IPS DF 6.9 (cell line): Measurements from ENCODE around the gene ITGB5.

Experiments
- DNase-seq: peaks from one replicate; pipeline ENCODE4 v3.0.0-alpha.2; 2013; ENCODE audit warnings: low read depth, low spot score
- H3K27ac ChIP-seq: one replicate; pipeline ENCODE4 v1.5.1; 2013; ENCODE audit warnings: low read length, control low read depth
- H3K27me3 ChIP-seq: 2 replicates; pipeline ENCODE4 v1.6.1; 2013; ENCODE audit warnings: mild to moderate bottlenecking, low read length; ENCODE audit not compliant: control insufficient read depth, insufficient read depth
- H3K36me3 ChIP-seq: 2 replicates; pipeline ENCODE4 v1.6.1; 2013; ENCODE audit warnings: low read length; ENCODE audit not compliant: control insufficient read depth, insufficient read depth
- H3K4me1 ChIP-seq: 2 replicates; pipeline ENCODE4 v1.6.1; 2013; ENCODE audit warnings: low read length; ENCODE audit not compliant: control insufficient read depth, insufficient read depth
- H3K4me3 ChIP-seq: 2 replicates; pipeline ENCODE4 v1.5.1; 2013; ENCODE audit warnings: mild to moderate bottlenecking, low read length
- H3K9me3 ChIP-seq: 2 replicates; pipeline ENCODE4 v1.6.1; 2013; ENCODE audit warnings: low read length, inconsistent platforms; ENCODE audit not compliant: control insufficient read depth, insufficient read depth
- WGBS: extraction: QIAGEN DNeasy Blood & Tissue Kit; methylation state at CpG from one replicate; pipeline ENCODE4 v1.1.7; 2013; ENCODE audit warnings: mixed read lengths, missing lambda C conversion rate; ENCODE audit not compliant: insufficient read length, insufficient coverage; 5-methylcytosine and 5-hydroxymethylcytosine counted together

ITGB5 gene

DNA sequence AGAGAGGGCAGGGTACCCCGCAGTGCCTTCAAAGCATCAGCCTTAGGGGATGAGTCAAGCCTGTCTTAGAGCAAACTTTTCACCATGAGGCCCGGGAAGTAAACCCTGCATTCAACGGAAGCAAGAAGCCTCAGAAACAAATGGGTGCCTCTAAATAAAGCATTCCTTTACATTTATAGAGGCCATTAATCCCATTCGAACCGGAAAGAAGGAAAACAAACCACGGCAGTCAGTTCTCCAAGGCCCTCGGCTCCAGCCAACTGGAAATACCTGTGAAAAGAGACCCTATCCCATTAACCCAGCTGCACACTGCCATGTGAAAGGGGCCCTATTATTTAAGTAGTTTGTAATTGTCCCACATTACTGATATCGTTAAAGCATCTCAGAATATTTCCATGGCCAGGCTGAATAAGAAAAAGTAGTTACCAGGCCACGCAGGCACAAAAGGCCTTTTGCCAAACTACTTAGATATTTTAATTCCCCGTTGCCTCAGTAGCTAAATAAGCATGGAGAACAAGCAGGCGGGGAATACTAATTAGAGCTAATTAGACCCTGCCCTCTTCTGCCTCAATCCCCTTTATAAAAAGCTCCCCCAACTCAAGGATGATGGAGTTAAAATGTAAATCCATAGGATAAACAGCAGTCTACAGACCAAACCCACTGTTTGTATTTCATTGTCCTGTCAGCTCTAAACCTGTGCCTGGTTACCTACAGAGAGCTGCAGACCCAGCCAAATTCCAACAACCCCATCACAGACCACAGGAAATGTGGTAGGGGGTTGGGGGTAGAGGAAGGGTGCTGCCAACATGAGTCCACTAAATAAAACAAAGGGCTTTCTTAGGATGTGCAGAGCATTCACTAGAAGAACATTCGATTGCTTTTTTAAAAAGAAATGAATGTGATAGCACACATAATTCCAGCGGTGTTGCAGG, 4.1 kb downstream of the ITGB5 start:
- peaks cover 2% of the 10 kb centered on the region for H3K36me3 ChIP-seq
- H3K27me3 ChIP-seq: no peaks in the 10 kb centered on the region
- no peak overlapping the region for H3K4me3 ChIP-seq
- no peak for DNase-seq
- no CpG with 5 or more reads among the region's 13 CpGs for WGBS
- H3K4me1 ChIP-seq: peaks cover 11% of the 10 kb centered on the region
- H3K9me3 ChIP-seq: no peaks in the 10 kb centered on the region
- H3K27ac ChIP-seq: no peak overlapping the region

DNA sequence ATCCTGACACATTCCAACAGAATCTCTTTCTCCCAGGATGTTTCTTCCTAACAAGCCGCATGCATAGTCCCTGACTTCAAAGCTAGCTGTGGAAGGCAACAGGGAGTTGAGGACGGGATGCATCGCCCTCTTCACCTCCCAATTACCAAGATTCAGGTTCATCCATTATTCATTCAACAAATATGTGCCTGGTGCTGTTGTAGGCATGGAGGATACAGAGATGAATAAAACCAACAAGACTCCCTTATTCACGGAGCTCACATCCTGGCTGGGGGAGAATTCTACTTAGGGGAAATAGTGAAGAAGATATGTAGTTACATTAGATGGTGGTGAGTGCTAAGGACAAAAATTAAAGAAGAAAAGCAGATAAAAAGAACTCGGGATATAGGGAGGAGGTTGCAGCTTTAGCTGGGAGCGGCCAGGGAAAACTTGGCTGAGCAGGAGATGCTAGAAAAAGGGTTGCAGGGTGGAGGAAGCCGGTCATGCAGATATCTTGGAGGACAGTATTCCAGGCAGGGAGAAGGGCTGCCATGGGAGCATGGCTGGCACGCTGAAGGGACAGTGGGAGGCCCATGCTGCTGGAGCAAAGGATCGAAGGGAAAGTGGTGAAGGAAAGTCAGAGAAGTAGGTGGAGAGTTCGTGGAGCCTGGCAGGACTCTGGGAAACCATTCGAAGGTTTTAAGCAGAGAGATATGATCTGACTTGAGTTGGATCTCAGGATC, 5.0 kb downstream of the ITGB5 start:
- H3K27me3 ChIP-seq: no peaks in the 10 kb centered on the region
- DNase-seq: no peak
- H3K9me3 ChIP-seq: no peaks in the 10 kb centered on the region
- H3K27ac ChIP-seq: no peak overlapping the region
- H3K4me3 ChIP-seq: no peak overlapping the region
- peaks cover 13% of the 10 kb centered on the region for H3K4me1 ChIP-seq
- no CpG with 5 or more reads among the region's 11 CpGs for WGBS
- H3K36me3 ChIP-seq: peaks cover 2% of the 10 kb centered on the region

DNA sequence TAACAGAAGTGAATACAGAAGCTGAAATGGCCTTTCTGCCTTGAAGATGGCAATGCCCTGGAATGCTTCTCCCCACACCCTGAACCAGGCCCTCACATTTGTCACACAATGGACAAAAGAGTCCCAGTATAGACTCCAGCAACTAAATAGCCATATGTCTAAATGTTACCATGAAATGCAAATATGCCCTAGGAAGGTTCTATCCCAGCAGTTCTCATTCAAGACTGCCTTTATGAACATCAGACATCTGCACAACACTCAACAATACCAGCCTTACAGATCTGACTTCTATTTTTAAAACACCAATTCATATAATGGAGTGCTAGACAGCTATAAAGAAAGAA, 7.9 kb downstream of the ITGB5 start:
- no peak for DNase-seq
- H3K27me3 ChIP-seq: no peaks in the 10 kb centered on the region
- no peak overlapping the region for H3K27ac ChIP-seq
- peaks cover 12% of the 10 kb centered on the region for H3K4me1 ChIP-seq
- H3K36me3 ChIP-seq: peaks cover 2% of the 10 kb centered on the region
- no peaks in the 10 kb centered on the region for H3K9me3 ChIP-seq
- H3K4me3 ChIP-seq: no peak overlapping the region

DNA sequence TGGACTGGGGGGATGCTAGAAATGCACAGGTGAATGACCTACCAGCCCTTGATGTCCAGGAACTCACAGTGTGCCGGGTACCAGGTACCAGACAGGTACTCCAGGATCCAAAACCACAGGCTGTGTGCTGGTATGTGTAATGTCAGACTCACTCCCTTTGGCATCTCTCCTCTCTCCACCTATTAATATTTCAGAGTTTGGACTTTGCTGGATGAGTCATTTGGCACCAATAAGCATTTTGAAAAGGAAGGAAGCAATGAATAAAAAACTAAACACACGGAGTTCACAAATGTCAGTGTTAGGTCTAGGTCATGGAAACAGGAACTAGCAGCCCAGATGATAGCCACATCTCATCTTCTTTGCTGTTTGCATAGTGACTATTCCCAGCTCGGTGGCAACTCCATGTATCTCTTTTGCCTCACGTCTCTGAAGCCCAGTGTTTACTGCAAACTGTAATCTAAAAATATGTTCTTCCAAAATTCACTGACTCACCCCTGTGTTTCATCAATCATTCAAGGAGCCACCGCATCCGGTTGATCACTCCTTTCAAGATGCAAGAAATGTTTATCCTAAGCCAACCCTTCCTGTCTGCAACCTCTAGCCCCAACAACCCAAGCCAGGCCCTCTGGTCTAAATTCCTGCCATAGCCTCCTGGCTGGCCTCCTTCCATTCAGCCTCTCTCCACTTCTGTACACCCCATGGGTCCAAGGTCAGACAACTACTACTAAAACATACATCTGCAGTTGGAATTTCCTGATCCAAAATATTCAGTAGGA, 8.4 kb downstream of the ITGB5 start:
- DNase-seq: no peak

DNA sequence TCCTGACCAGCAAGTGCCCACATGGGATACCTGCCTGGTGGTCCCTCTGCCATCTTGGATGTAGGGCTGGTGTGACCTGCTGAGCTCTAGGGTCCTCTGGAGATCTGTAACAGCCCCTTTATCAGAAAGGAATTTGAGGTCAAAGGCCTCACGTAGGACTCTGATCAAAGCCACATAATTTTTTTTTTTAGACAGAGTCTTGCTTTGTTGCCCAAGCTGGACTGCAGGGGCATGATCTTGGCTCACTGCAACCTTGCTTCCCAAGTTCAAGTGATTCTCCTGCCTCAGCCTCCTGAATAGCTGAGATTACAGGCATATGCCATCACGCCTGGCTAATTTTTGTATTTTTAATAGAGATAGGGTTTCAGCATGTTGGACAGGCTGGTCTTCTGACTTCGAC, 9.5 kb downstream of the ITGB5 start:
- H3K4me1 ChIP-seq: peaks cover 12% of the 10 kb centered on the region
- H3K27ac ChIP-seq: no peak overlapping the region
- no peaks in the 10 kb centered on the region for H3K27me3 ChIP-seq
- no peak overlapping the region for H3K4me3 ChIP-seq
- DNase-seq: no peak
- no peaks in the 10 kb centered on the region for H3K9me3 ChIP-seq
- H3K36me3 ChIP-seq: peaks cover 2% of the 10 kb centered on the region; the same call in 1 of the 2 replicates
- WGBS: no CpG with 5 or more reads among the region's 3 CpGs

More for the DNA sequence above, 8.4 kb downstream of the ITGB5 start:
- peaks cover 12% of the 10 kb centered on the region for H3K4me1 ChIP-seq
- WGBS: no CpG with 5 or more reads among the region's 6 CpGs
- peaks cover 2% of the 10 kb centered on the region for H3K36me3 ChIP-seq
- H3K27me3 ChIP-seq: no peaks in the 10 kb centered on the region
- H3K27ac ChIP-seq: no peak overlapping the region
- H3K9me3 ChIP-seq: no peaks in the 10 kb centered on the region
- no peak overlapping the region for H3K4me3 ChIP-seq

DNA sequence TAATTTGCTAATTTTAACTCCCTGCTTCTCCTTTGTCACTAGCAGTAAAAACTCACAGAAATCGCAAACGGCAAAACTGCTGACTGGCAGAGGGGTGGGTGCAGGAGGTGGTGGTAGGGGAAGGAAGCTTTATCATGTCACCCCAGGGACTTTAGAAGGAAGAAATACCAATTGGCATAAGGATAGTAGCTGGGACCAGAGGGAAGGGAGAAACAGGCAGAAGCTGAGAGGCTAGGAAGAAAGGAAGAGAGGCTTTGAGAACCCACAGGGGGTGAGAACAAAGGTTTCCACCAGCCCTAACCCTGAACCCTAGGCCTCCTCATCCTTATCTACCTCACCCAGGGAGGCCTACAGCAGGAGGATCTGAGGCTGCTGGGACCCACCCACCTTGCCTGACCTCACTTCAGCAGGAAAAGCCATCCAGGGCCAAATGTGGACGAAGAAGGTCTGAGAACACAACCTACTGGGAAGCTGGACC, 10.7 kb downstream of the ITGB5 start:
- H3K27me3 ChIP-seq: no peaks in the 10 kb centered on the region
- H3K36me3 ChIP-seq: peaks cover 2% of the 10 kb centered on the region; the same call in 1 of the 2 replicates
- no peak overlapping the region for H3K27ac ChIP-seq
- no CpG with 5 or more reads among the region's 3 CpGs for WGBS
- H3K4me1 ChIP-seq: peaks cover 10% of the 10 kb centered on the region; the same call in 1 of the 2 replicates
- no peak overlapping the region for H3K4me3 ChIP-seq
- no peaks in the 10 kb centered on the region for H3K9me3 ChIP-seq
- DNase-seq: no peak

DNA sequence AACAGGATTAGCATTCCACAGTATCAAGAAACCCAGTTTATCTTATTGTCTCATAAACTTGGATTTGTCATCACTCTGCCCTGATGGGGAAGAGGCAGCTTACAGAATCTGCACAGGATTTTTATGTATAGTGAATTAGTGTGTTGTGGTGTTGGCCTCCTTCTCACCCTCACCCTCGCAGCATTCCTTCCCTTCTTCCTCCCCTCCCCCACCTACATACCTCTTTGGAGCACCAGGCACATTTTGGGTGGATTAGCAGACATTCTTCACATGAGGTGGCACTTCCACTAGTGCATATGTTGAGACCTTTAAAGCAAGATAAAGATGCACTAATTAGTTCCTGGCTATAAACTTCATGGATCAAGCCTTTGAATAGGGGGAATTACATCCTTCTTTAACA, 13.9 kb downstream of the ITGB5 start:
- H3K27me3 ChIP-seq: no peaks in the 10 kb centered on the region
- H3K4me1 ChIP-seq: peaks cover 8% of the 10 kb centered on the region; the same call in 1 of the 2 replicates
- H3K27ac ChIP-seq: no peak overlapping the region
- no peak overlapping the region for H3K4me3 ChIP-seq
- WGBS: no CpG with 5 or more reads among the region's 1 CpG
- no peaks in the 10 kb centered on the region for H3K9me3 ChIP-seq
- H3K36me3 ChIP-seq: no peaks in the 10 kb centered on the region
- no peak for DNase-seq

DNA sequence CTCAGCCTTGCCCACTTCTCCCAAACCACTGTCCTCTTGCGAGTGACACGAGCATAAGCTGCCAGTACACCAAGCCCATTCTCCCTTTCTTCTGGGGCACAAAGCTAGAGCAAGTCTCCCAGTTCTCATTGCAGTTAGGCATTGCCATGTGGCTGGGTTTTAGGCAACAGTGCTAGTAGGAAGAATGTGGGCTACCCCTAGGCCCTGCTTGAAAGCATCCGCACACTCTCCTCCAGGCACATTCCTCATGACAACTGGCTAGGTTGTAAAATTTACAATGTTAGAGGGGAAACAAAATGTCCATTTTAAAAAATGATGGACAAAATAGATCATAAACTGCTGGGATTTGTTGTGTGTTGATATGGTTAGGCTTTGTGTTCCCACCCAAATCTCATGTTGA, 19.7 kb downstream of the ITGB5 start:
- H3K9me3 ChIP-seq: no peaks in the 10 kb centered on the region
- no peak overlapping the region for H3K4me3 ChIP-seq
- no CpG with 5 or more reads among the region's 3 CpGs for WGBS
- no peak for DNase-seq
- no peaks in the 10 kb centered on the region for H3K4me1 ChIP-seq
- no peaks in the 10 kb centered on the region for H3K27me3 ChIP-seq
- H3K36me3 ChIP-seq: no peaks in the 10 kb centered on the region; the same call in 1 of the 2 replicates
- no peak overlapping the region for H3K27ac ChIP-seq

DNA sequence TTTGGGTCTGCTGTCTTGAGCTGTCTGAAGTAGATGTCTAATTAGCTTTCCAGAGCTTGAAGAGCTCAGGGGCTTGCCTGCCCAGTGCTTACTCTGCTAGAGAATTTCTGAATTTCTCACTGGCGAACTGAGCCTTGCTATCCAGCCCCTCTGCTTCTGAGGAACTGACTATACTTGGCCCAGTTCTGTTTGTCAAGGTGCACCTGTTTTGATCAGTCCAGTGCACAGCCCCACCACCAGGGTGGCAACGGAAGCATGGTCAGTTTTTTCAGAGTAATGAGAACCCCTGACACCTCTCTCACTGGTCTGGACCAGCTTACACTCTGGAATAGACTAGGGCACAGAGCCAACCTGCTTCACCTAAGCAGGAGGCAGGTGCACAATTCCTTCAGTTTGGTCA, 25.2 kb downstream of the ITGB5 start:
- whole genome bisulfite sequencing: no CpG with 5 or more reads among the region's 2 CpGs
- no peaks in the 10 kb centered on the region for H3K4me1 ChIP-seq
- peaks cover 5% of the 10 kb centered on the region for H3K36me3 ChIP-seq
- H3K9me3 ChIP-seq: no peaks in the 10 kb centered on the region
- no peak for DNase-seq
- no peak overlapping the region for H3K27ac ChIP-seq
- H3K4me3 ChIP-seq: no peak overlapping the region
- H3K27me3 ChIP-seq: no peaks in the 10 kb centered on the region

DNA sequence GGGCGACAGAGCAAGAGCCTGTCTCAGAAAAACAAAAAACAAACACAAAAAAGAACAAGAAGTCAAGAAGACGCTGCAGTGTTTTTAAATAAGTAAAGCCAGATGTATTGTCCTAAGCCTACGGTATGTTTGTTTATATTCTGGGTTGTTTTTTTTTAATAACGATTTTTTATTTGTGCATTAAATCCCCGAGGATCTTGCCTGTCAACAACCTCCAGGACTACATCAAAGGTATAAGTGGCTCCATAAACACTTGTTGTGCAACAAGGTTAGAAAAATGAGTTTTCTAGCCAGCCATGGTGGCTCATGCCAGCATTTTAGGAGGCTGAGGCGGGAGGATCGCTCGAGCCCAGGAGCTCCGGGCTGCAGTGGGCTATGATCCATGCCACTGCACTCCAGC, 26.1 kb downstream of the ITGB5 start:
- Histone ChIP-seq H3K27ac (no peak overlapping the region), H3K27me3 (no peaks in the 10 kb centered on the region), H3K9me3 (no peaks in the 10 kb centered on the region), H3K4me1 (no peaks in the 10 kb centered on the region), H3K36me3 (peaks cover 5% of the 10 kb centered on the region), H3K4me3 (no peak overlapping the region)
- DNase-seq: no peak
- WGBS: no CpG with 5 or more reads among the region's 9 CpGs
